Measurements from ENCODE around the gene CLDN10. TPM values are rescaled to one million over a fixed set of nuclear protein-coding genes. Genes with fewer than 3 reads are reported as not detected.
"Not testable (repeated sequence)": the region's sequence is repeated elsewhere in the genome, so short reads cannot be mapped to it uniquely, and the experiment has no call there.

The CLDN10 gene
- total RNA-seq, 2 experiments from 2014 or later = not detected

DNA sequence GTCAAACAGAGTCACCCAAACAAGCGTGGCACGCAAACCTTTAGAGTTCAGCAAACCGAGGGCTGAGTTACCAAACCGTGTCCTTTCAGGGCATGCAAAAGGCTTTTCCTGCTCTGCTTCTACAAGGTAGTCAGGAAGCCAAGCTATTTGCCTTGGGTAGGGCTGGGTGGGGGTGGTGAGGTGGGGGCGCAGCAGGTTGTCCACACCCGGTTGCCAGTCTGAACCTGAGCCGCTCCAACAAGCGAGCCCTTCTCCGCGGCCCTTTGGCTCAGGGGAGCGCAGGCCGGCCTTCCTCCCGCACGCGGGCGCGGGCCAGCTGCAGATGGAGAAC, 347 bp upstream of the CLDN10 start:
- no peak overlapping the region for H3K27ac Mint-ChIP-seq
- ChIA-PET POLR2A (no interaction called here), CTCF (no interaction called here)
- peaks cover 11% of the 10 kb centered on the region for H3K4me1 Mint-ChIP-seq
- no peaks in the 10 kb centered on the region for H3K9me3 Mint-ChIP-seq
- no peak overlapping the region for H3K4me3 Mint-ChIP-seq
- H3K36me3 Mint-ChIP-seq (ENCODE audit: low read depth) = no peaks in the 10 kb centered on the region
- DNase-seq = no peak
- H3K27me3 Mint-ChIP-seq = peaks cover 53% of the 10 kb centered on the region

DNA sequence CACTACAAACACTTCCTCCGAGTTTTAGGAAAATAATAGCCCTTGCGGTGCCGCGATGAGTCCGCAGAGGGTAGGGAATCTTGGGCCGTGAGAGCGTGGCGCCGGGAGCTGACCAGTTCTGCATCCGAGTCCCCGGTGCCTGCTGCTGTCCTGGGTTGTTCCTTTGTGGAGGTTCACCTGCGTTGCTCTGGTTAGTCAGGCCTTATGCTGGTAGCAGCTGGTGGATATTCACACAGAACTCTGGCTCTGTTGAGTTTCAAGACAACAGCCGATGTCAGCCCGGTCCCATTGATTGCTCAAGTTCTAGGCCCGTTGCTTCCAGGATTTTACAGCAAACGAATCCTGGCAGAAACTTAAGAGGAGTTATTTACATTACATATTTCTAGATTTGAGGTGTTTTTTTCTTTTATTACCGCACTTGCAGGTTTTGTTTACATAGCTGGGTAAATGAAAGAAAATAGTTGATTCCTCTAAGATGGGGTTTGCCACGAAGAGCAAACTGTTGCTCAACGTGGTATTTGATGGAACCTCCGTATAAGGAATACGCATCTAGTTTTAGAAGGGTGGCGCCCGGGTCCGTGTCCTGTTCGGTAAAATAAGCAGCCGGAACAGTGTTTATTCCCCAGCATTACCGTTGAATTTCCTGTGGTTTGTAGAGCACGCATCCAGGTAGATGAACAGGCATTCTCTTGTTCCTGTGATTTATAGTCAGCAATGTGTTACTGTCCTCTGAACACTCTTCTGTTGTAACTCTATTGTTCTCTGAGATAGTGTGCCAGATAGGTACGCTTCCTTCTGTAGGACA, 1.3 kb downstream of the CLDN10 start:
- Mint-ChIP-seq H3K27ac (no peak overlapping the region), H3K36me3 (ENCODE audit: low read depth) (no peaks in the 10 kb centered on the region), H3K9me3 (no peaks in the 10 kb centered on the region), H3K4me3 (no peak overlapping the region), H3K4me1 (peaks cover 11% of the 10 kb centered on the region), H3K27me3 (peaks cover 54% of the 10 kb centered on the region)
- ChIA-PET POLR2A (no interaction called here), CTCF (no interaction called here)
- DNase-seq = no peak

DNA sequence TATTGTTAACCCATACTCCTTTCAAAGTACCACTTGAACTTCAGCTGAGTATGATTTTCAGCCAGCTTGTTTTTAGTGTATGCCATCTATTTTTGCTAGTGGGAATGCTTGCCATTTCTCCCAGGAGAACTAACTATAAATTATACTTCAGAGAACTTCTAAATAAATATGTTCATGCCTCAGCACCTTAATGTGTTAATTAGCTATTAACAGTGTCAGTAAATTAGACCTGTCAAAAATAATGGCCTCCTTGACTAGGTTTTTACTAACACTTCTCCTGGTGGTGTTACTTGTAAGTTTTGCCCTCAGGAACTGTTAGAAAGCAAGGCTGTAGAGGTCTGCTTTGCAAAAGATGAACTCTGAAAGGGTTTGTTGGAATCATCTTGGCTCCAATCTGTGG, 4.5 kb downstream of the CLDN10 start:
- no peaks in the 10 kb centered on the region for H3K36me3 Mint-ChIP-seq (ENCODE audit: low read depth)
- CTCF ChIA-PET = interaction anchor here (1.3 kb wide), 1 partner anchor 20 kb away, joined by 4 read pairs; no protein-coding TSS in a partner anchor
- H3K27ac Mint-ChIP-seq = no peak overlapping the region
- peaks cover 45% of the 10 kb centered on the region for H3K27me3 Mint-ChIP-seq
- H3K4me1 Mint-ChIP-seq = peaks cover 6% of the 10 kb centered on the region
- DNase-seq = no peak
- POLR2A ChIA-PET = no interaction called here
- H3K4me3 Mint-ChIP-seq = no peak overlapping the region
- H3K9me3 Mint-ChIP-seq = no peaks in the 10 kb centered on the region

DNA sequence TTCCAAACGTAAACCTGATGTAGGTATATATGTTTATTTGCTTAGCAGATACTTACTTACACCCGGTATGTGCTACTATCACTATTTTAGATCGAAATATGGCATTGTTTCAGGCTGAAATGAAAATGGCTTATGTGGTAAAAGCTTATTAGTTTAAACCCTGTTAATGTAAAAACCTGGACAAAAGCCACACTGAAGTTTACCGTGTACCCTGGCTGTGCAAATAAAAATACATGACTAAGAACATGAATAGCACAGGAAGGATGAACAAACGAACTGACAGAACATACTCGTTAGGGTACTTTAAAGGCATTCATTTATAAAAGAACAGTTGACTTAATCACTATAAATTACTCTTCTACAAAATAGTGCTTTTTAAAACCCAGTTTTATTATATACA, 6.6 kb downstream of the CLDN10 start:
- H3K9me3 Mint-ChIP-seq = no peaks in the 10 kb centered on the region
- H3K27ac Mint-ChIP-seq = no peak overlapping the region
- H3K27me3 Mint-ChIP-seq = peaks cover 38% of the 10 kb centered on the region
- H3K36me3 Mint-ChIP-seq (ENCODE audit: low read depth) = no peaks in the 10 kb centered on the region
- no peak for DNase-seq
- H3K4me1 Mint-ChIP-seq = no peaks in the 10 kb centered on the region
- no peak overlapping the region for H3K4me3 Mint-ChIP-seq
- ChIA-PET CTCF (no interaction called here), POLR2A (no interaction called here)

DNA sequence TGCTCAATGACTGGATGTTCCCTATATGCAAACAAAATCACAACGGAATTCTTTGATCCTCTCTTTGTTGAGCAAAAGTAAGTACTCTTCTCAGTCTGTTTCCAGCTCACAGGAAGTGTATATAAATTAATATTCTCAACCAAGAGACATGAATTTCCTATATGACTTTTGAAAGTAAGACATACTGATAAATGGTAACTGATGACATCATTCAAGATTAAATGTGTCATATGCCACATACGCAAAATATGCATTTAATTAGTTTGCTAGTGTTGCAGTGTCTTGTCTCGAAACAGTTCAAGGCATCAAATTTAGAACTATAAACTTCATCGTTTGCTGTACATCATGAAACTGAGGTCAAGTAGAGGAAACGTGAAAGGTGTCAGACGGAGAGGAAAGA, 7.9 kb downstream of the CLDN10 start:
- Mint-ChIP-seq H3K36me3 (ENCODE audit: low read depth) (no peaks in the 10 kb centered on the region), H3K27ac (no peak overlapping the region), H3K4me3 (no peak overlapping the region), H3K4me1 (no peaks in the 10 kb centered on the region), H3K27me3 (peaks cover 30% of the 10 kb centered on the region), H3K9me3 (no peaks in the 10 kb centered on the region)
- ChIA-PET CTCF (no interaction called here), POLR2A (no interaction called here)
- DNase-seq = no peak

DNA sequence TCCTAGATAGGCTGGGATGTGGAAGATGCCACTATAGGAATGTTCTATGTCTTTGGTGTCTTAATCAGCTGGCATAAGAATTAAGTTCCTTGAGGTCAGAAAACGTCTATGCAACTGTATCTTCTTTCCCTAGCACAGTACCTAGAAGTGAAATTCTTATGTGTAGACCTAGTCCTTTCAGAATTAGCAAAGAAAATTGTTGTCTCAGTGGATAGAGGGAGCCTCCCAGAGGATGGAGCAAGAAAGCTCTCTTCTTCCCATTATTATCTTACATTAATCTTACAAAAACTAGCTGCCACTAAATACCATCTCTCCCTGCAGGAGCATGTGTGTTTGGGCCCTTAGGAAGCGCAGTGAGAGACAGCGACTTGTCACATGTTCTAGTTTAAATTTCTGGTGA, 11.6 kb downstream of the CLDN10 start:
- DNase-seq = no peak
- POLR2A ChIA-PET = no interaction called here
- Mint-ChIP-seq H3K36me3 (ENCODE audit: low read depth) (no peaks in the 10 kb centered on the region), H3K9me3 (no peaks in the 10 kb centered on the region), H3K27ac (no peak overlapping the region), H3K27me3 (peaks cover 28% of the 10 kb centered on the region), H3K4me3 (no peak overlapping the region), H3K4me1 (no peaks in the 10 kb centered on the region)
- CTCF ChIA-PET = interaction anchor here (1.0 kb wide), 1 partner anchor 271 kb away, joined by 3 read pairs; no protein-coding TSS in a partner anchor

DNA sequence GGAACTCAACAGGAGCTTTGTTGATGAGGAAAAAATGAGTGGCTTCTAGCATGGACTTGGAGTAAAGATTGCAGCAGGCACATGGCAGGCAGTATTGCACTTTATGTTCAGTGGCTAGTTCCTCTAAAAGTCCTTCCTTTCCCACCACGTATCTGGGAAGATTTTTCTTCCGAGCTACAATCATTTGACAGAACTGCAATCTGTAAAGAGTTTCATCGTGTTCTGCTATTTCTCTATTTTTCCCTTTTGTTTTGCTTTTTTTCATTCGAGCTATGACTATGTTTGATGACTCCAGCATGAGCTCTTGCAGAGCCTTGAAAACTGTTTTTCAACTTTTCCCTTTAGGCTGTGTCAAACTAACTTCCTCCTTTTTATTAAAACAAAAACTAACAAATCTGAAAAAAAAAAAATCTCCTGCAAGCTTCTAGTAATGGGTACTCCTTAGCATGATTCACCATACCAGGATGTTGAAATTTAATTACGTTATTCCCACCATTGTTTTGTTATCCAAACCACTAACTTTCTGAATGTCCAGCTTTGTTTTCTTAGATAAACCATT, 12.3 kb downstream of the CLDN10 start:
- no peaks in the 10 kb centered on the region for H3K4me1 Mint-ChIP-seq
- H3K36me3 Mint-ChIP-seq (ENCODE audit: low read depth) = no peaks in the 10 kb centered on the region
- H3K27ac Mint-ChIP-seq = no peak overlapping the region
- peaks cover 23% of the 10 kb centered on the region for H3K27me3 Mint-ChIP-seq
- ChIA-PET CTCF (interaction anchor here (1.0 to 1.4 kb wide), 2 partner anchors 160 to 270 kb away, joined by 3 read pairs; no protein-coding TSS in a partner anchor), POLR2A (no interaction called here)
- DNase-seq = no peak
- H3K4me3 Mint-ChIP-seq = no peak overlapping the region
- H3K9me3 Mint-ChIP-seq = no peaks in the 10 kb centered on the region

DNA sequence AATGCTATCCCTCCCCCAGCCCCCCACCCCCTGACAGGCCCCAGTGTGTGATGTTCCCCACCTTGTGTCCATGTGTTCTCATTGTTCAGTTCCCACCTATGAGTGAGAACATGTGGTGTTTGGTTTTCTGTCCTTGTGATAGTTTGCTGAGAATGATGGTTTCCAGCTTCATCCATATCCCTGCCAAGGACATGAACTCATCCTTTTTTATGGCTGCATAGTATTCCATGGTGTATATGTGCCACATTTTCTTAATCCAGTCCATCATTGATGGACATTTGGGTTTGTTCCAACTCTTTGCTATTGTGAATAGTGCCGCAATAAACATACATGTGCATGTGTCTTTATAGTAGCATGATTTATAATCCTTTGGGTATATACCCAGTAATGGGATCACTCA, 13.2 kb downstream of the CLDN10 start:
- H3K4me1 Mint-ChIP-seq; H3K36me3 Mint-ChIP-seq (ENCODE audit: low read depth); H3K9me3 Mint-ChIP-seq; POLR2A ChIA-PET; H3K27ac Mint-ChIP-seq; DNase-seq; H3K4me3 Mint-ChIP-seq: not testable (repeated sequence)
- H3K27me3 Mint-ChIP-seq = peaks cover 20% of the 10 kb centered on the region
- CTCF ChIA-PET = interaction anchor here (1.4 kb wide), 1 partner anchor 161 kb away, joined by 3 read pairs; no protein-coding TSS in a partner anchor

DNA sequence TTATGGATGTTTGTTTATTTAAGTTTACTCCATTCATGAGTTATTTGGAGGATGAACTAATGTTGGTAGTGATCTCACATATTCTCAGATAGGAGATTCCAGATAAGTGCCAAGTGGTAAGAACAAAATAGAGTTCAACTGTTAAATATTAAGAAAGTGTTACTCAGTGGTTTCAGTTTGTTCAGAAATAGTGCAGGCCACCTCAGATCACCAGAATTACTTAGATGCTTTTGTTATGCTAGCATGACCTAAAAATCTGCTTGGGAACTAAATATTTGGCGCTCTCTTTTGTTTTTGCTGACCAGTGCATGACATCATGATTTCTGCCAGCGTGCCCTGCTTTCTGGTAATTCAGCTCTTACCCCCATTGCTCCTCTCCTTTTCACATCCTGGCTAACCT, 15.6 kb downstream of the CLDN10 start:
- no peak overlapping the region for H3K27ac Mint-ChIP-seq
- POLR2A ChIA-PET = no interaction called here
- H3K27me3 Mint-ChIP-seq = peaks cover 20% of the 10 kb centered on the region
- H3K9me3 Mint-ChIP-seq = no peaks in the 10 kb centered on the region
- no peaks in the 10 kb centered on the region for H3K36me3 Mint-ChIP-seq (ENCODE audit: low read depth)
- CTCF ChIA-PET = no interaction called here
- no peaks in the 10 kb centered on the region for H3K4me1 Mint-ChIP-seq
- no peak overlapping the region for H3K4me3 Mint-ChIP-seq
- no peak for DNase-seq

DNA sequence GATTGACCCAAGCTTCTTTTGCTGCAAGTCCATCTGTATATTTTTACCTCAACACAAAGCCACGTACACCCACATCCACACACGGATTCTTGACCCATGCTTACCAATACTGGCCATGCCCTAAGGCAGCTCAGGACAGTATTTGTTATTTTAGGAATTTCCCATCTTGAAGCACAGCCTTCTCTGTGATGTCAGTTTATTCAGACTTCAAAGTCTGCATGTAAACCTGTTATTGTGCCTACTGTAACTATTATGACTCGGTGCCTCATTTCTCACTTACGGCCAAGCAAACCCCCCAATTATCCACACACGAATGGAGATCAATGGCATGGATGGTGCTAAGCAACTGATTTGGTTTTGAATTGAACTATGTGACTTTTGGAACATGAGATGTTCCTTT, 17.5 kb downstream of the CLDN10 start:
- H3K27me3 Mint-ChIP-seq = peaks cover 16% of the 10 kb centered on the region
- H3K9me3 Mint-ChIP-seq = no peaks in the 10 kb centered on the region
- POLR2A ChIA-PET = no interaction called here
- no peak overlapping the region for H3K4me3 Mint-ChIP-seq
- CTCF ChIA-PET = no interaction called here
- no peaks in the 10 kb centered on the region for H3K4me1 Mint-ChIP-seq
- H3K36me3 Mint-ChIP-seq (ENCODE audit: low read depth) = no peaks in the 10 kb centered on the region
- DNase-seq = no peak
- H3K27ac Mint-ChIP-seq = no peak overlapping the region

DNA sequence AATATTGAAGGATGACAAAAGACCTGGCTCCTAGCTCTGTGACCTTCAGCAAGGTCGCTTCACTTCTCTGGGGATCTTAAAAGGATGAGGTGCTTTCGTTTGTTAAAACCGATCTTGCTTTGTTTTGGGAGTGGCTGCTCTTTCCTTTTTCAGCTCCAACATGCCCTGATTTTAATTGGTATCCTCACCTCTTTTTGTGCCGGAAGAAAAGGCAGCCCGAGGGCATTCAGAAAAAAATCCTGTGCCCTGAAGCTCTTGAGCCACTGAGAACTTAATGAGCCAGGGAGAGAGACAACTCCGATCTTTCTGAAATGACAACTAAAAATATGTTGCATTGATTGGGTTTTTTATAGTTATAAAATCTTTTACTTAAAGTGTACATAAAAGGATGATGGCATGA, 19.4 kb downstream of the CLDN10 start:
- Mint-ChIP-seq H3K27me3 (peaks cover 15% of the 10 kb centered on the region), H3K36me3 (ENCODE audit: low read depth) (no peaks in the 10 kb centered on the region), H3K4me1 (no peaks in the 10 kb centered on the region), H3K9me3 (no peaks in the 10 kb centered on the region), H3K4me3 (no peak overlapping the region), H3K27ac (no peak overlapping the region)
- ChIA-PET CTCF (no interaction called here), POLR2A (no interaction called here)
- no peak for DNase-seq

DNA sequence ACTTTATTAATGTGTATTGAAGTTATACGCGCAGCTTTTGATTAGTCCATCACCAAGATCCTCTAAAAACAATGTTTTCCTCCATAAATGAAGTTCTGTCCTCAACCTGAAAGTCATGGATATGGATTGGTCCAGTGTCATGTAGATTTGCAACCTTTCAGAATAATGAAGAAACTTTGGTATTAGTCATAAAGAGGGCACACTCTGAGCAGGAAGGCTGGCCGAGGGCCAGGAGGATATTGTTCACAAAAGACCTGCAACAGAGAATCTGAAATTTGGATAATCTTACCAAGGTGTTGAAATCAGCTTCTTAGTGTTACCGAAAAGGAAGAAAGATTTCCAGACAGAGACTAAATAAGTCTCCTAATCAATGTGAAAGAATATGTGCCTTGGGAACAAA, 20.7 kb downstream of the CLDN10 start:
- no peak overlapping the region for H3K27ac Mint-ChIP-seq
- no peak overlapping the region for H3K4me3 Mint-ChIP-seq
- H3K4me1 Mint-ChIP-seq = no peaks in the 10 kb centered on the region
- no peaks in the 10 kb centered on the region for H3K9me3 Mint-ChIP-seq
- CTCF ChIA-PET = no interaction called here
- H3K27me3 Mint-ChIP-seq = peaks cover 11% of the 10 kb centered on the region
- DNase-seq = no peak
- POLR2A ChIA-PET = no interaction called here
- no peaks in the 10 kb centered on the region for H3K36me3 Mint-ChIP-seq (ENCODE audit: low read depth)

DNA sequence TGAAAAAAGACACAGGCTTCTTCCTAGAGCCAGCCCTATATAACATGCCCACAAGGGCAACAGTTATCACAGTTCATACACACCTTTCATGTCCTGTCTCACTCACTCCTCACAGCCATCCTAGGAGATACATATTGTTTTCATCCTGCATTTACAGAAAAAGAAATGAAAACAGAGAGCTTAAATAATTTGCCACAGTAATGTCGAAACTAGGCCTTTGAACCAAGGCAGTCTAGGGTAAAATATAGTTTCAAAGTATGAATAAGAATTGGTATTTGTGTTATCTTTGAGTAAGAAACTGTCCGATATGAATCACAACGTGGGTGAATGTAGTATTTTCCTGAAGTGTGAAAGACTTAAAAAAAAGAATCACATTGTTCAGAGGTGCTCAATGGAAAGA, 26.8 kb downstream of the CLDN10 start:
- Mint-ChIP-seq H3K27me3 (no peaks in the 10 kb centered on the region), H3K27ac (no peak overlapping the region), H3K36me3 (ENCODE audit: low read depth) (no peaks in the 10 kb centered on the region), H3K4me3 (no peak overlapping the region), H3K4me1 (peaks cover 4% of the 10 kb centered on the region), H3K9me3 (no peaks in the 10 kb centered on the region)
- POLR2A ChIA-PET = no interaction called here
- no peak for DNase-seq
- CTCF ChIA-PET = no interaction called here

DNA sequence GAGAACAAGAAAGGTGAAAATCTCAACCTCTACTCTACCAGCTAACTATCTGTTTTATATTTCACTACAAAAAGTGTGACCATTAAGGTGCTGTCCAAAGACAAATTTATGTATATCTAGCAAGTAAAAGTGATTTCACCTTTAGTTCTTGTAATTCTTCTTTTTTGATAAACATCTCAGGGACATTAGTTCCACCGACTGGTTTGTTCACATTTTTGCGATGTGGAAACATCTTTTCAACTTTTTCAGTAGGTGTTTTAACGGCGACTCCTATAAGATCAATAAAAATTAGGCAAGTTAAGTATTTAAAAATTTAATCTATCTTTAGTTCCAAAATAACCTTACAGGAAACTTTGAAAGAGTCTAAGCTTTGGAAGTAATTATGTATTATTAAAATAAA, 33.3 kb downstream of the CLDN10 start:
- no peak for DNase-seq
- no peaks in the 10 kb centered on the region for H3K36me3 Mint-ChIP-seq (ENCODE audit: low read depth)
- no peaks in the 10 kb centered on the region for H3K4me1 Mint-ChIP-seq
- ChIA-PET POLR2A (no interaction called here), CTCF (no interaction called here)
- H3K9me3 Mint-ChIP-seq = no peaks in the 10 kb centered on the region
- peaks cover 4% of the 10 kb centered on the region for H3K27me3 Mint-ChIP-seq
- H3K27ac Mint-ChIP-seq = no peak overlapping the region
- no peak overlapping the region for H3K4me3 Mint-ChIP-seq
